Brain pericyte (primary cell): ENCODE data around the gene INKA2.
"Not testable (repeated sequence)": the region's sequence is repeated elsewhere in the genome, so short reads cannot be mapped to it uniquely, and the experiment has no call there.

Experiments
- DNase-seq: peaks from one replicate; pipeline ENCODE4 v3.0.0-alpha.2; 2012; ENCODE audit warnings: low read depth, low spot score

INKA2 gene

GRCh38 chr1:111750856-111751255 is 11.7 kb upstream of the INKA2 start:
- no peak for DNase-seq

GRCh38 chr1:111749628-111750027 is 10.4 kb upstream of the INKA2 start:
- no peak for DNase-seq

- no peak for DNase-seq
Observed at GRCh38 chr1:111747947-111748346, 8.8 kb upstream of the INKA2 start.

- no peak for DNase-seq
Observed at GRCh38 chr1:111747282-111747734, 8.1 kb upstream of the INKA2 start.

- no peak for DNase-seq
Observed at GRCh38 chr1:111746614-111746999, 7.4 kb upstream of the INKA2 start.

DNA sequence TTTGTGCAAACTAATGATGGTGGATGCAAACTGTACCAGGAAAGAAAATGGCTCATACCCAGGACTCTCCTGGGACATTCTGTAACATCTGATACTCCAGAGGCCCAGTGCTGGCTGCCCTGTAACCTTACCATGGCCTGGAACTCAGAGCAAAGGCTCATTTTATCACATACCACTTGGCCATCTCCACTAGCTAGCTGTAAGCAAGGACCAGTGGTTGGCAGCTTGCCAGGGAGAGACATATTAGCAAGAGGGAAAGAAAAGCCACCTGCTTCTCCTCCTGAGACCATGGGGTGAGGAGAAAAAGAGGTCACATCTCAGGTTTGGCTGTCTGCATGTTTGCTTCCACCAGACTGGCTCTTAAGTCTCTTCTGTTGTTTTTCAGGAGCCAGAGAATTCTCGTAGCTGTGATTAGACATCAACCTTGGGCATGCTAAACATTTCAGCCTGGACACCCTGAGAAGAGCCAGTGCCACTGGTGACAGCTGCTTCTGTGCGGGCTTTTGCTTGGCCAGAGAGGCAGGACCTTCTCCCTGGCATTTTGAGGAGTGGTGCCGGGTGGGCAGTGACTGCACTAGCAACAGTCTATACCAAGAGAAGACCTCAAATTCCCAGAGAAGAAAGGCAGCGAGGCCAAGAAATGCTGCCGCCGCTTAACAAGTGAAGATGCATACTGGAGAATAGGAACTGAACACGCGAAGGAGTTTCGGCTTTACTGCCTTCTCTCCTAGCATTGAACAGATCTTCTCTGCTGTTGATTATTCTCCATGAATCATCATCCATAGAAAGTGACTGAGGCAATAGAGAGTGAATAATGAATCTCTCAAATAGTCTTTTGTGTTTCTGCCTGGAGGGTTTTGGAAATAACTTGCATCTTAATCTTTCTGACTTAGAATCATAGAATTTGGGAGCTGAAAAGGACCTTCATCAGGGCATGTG is 6.7 kb upstream of the INKA2 start:
- no peak for DNase-seq

- no peak for DNase-seq
Observed at GRCh38 chr1:111743679-111744101, 4.5 kb upstream of the INKA2 start.

GRCh38 chr1:111742938-111743549 is 3.8 kb upstream of the INKA2 start:
- no peak for DNase-seq

GRCh38 chr1:111742292-111742691 is 3.1 kb upstream of the INKA2 start:
- DNase-seq, result not testable (repeated sequence)

GRCh38 chr1:111739925-111740765 is 950 bp upstream of the INKA2 start:
- no peak for DNase-seq

DNA sequence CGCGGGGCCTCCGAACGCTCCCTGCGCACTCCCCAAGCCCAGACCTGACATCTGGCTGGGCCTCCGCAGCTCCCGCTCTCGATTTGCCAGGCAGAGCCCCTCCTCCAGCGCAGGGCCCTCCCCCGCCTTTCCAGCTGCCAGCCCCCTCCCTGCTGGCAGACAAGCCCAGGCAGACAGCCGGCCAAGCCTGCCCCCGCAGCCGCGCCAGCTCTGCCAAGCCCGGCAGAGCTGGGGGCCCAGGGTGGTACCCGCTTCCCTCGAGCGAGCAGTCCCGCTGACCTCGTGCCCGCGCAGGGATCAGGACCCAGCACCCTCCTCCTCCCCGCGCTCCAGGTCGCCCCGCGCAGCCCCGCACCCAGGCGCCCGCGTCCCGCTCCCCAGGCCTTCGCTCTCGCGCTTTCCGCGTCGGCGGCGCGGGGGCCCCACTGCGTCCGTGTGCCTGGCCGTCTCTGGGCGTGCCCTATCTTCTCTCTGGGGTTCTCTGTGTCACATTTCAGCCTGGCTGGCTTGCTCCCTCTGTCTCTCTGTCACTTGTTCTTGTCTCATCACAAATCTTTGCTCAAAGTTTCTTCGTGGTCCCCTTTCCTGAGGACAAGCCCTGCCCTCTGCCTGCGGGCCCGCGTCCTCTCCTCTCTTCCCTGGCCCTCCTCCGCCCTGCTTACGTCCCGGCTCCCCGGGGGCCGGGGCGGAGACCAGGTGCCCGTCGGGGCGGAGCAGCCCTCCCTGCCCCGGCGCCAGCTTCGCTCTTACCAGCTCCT is 580 bp downstream of the INKA2 start:
- no peak for DNase-seq

DNA sequence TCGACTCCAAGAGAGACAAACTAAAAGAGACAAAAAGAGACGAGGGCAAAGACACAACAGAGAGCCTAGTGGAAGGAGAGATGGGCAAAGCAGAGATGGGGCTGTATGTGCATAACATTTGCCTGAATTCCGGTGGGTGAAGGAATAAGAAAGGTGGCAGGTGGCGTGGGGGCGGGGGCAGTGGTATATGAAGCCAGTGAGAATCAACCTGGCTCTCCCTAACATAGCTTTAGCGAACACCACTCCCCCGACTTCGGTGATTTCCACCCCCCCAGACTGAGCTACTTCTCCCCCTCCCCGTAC is 1.1 kb downstream of the INKA2 start:
- no peak for DNase-seq

DNA sequence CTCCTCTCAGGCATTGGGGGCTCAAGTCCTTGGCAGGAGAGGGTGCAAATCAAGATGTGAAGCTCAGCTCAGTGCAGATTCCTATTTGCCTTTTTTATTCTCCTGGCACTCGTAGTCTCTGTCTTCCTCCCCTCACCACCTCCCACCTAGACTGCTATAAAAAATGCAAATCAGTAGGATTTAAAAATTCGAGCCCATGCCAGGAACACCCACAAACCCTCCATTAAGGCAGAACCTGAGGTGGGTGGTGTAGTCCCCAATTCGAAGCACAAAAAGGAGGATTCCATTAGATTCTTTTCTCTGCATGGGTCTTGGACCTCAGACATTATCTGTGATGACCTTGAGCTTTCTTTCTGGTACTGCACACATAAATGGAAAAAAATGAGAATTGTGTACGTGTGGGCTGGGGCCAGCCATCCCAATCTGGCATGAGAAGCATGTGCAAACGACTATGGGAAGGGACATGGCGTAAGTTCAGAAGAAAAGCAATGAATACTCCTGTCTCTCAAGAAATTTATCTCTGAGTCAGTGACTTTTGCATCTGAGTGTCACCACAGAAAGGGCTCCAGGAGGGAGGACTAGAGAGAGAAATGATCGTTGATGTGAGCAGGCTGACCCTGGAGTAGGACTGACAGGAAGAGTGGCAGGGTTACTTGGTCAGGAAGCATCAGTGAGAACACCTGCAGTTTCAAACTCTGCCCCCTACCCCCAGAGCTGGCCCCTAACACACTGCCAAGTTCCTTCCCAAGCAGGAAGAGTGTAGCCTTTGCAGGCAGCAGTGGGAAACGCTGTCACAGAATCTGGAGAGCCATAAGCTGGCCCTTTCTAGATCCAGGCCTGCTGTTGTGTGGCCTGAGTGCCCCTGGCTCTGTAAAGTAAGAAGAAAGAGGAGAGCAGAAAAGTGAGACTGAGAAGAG is 1.7 kb downstream of the INKA2 start:
- DNase-seq, result no peak

DNA sequence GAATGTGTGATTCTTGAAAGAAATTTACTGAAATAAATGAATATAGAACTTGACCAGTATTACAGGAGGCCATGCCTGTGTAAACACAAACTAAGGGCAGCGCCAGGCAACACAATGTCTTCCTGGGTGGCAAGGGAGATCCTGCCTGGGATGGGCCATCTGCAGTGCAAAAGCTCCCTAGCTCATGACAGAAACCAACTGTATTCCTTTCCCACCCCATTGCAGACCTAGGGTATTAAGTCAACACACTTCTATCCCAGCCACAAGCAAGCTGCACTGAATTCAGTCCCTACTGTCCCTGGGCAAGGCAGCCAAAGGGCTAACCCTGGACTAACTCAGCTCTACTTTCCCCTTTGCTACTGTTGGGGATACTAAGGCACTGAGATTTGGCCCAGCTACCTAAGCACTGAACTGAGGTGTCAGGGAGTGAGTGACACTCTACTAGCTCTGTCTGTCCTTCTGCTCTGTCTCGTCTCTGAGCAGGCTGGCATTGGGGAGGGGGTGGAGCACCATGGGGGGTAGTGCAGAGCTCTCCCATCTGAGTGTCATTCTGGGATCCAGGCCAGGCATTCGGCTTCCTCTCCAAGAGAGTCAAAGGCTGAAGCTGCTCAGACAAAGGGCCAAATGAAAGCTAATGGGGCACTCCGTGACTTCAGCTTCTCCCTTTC is 2.5 kb downstream of the INKA2 start:
- no peak for DNase-seq

DNA sequence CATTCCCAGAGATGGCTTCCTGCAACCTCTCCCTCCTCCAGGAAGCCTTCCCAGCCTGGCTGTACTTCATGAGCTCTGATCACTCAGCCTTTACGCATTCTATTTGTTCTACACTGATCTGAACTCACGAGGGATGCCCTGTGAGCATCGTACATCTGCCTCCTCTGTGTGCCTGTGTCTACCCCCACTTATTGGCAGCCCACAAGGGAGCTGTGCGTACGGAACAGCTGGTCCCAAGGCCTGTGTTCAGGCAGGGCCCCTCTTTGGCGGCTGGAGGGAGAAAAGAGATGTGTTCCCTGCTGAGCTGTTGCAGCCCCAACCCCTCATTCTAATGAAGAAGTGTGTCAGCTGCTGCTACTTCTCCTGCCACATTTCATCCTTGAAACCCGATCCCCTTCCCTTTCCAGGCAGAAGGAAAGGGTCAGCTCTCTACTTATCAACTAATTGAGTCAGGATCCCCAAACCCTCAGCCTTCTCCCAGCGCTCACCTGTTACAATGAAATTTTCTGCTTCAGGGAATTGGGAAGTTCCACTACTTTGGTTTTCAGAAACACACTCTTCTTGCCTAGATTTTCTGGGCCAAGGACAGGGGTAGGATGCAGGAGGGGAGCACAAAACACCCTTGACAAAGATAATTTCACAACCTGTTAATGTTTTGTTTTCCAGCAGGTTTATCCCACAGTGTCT is 3.2 kb downstream of the INKA2 start:
- DNase-seq, result no peak

GRCh38 chr1:111735321-111735720 is 3.9 kb downstream of the INKA2 start:
- no peak for DNase-seq

- no peak for DNase-seq
Observed at GRCh38 chr1:111734856-111735255, 4.3 kb downstream of the INKA2 start.

GRCh38 chr1:111734426-111734825 is 4.8 kb downstream of the INKA2 start:
- DNase-seq, result no peak

DNA sequence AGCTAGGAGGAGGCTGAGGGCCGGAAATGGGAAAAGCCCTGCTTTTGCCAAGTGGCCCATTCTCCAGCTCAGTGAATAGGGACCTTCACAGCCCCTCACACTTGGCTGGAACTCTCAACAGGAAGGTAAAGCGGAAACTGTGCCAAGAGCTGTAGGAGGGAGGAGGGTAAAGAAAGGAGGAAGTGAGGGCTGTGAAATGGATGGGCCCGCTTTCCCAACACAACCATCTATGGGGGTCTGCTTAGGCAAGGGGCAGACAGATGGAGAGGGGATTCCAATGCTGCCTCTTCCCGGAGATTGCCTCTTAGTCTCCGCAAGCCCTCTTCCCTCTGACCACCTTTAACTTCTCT is 5.2 kb downstream of the INKA2 start:
- no peak for DNase-seq
